ENCODE measurements around the gene C1orf21. TPM values are rescaled to one million over a fixed set of nuclear protein-coding genes. Genes with fewer than 3 reads are reported as not detected.

C1orf21 gene
- total RNA-seq, 1 experiment from 2014 or later: 0.15 TPM

DNA sequence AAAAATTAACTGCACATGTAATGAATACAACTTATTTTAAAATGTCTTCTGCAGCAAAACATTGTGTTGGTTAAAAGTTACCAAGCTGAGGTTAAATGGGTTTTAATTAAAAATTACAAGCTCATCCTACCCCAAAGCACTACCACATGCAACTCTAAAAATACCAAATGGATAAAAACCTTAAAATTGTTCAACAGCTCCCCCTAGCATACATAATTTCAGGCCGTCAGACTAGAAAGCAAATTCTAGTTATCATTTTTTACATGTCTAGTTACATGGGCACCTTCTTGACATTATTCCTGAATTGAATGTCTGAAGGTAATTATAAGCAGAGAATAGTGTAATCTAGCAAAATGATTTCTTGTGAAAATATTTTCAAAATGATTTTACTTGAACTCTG is 176.5 kb downstream of the C1orf21 start:
- POLR2A ChIA-PET: no interaction called here

DNA sequence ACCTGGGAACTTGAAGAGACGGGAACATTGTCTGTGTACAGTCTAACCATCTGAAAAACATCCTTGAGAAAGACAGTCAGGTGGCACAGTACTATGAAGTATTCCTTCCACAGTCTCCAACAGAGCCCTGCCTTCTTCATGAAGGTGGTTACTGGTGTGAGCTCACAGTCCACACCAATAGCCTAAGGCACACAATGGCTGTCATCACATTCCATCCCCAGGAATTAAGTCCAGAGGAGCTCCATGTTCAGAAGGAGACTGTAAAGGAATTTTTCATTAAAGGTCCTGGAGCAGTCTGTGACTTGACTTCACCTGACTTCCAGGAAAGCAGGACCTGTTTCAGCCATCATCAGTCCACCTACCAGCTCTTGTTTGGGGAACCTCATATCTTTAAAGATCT is 180.2 kb downstream of the C1orf21 start:
- POLR2A ChIA-PET: no interaction called here
- in situ Hi-C loops (cut with HindIII; ENCODE audit: low pct_unique_long_range_greater_than_20kb, low sequenced_read_pairs) (no loop called here), intact Hi-C loops (cut with micrococcal nuclease; ENCODE audit: unreplicated experiment) (no loop called here)
- H3K36me3 ChIP-seq (ENCODE audit: control insufficient read depth, insufficient read depth, low read length): no peaks in the 10 kb centered on the region
- no peaks in the 10 kb centered on the region for H3K4me1 ChIP-seq (ENCODE audit: control insufficient read depth, insufficient read depth, low read length)
- BruUV-seq (replicated peaks): no TSS peak
- H3K4me3 ChIP-seq (ENCODE audit: low read depth in 2 of 2, low read length in 2 of 2): no peak overlapping the region
- no peak for TF ChIP-seq SIN3A (IDR thresholded peaks at IDR 0.05; ENCODE audit: borderline replicate concordance, insufficient read depth, low read depth, low read length)
- no peak for TF ChIP-seq POLR2AphosphoS5 (IDR thresholded peaks at IDR 0.05; ENCODE audit: low read depth, low read length)
- TF ChIP-seq TCF7L2 (IDR thresholded peaks at IDR 0.05; ENCODE audit: low read depth, low read length): no peak
- TF ChIP-seq, protein P1, sequence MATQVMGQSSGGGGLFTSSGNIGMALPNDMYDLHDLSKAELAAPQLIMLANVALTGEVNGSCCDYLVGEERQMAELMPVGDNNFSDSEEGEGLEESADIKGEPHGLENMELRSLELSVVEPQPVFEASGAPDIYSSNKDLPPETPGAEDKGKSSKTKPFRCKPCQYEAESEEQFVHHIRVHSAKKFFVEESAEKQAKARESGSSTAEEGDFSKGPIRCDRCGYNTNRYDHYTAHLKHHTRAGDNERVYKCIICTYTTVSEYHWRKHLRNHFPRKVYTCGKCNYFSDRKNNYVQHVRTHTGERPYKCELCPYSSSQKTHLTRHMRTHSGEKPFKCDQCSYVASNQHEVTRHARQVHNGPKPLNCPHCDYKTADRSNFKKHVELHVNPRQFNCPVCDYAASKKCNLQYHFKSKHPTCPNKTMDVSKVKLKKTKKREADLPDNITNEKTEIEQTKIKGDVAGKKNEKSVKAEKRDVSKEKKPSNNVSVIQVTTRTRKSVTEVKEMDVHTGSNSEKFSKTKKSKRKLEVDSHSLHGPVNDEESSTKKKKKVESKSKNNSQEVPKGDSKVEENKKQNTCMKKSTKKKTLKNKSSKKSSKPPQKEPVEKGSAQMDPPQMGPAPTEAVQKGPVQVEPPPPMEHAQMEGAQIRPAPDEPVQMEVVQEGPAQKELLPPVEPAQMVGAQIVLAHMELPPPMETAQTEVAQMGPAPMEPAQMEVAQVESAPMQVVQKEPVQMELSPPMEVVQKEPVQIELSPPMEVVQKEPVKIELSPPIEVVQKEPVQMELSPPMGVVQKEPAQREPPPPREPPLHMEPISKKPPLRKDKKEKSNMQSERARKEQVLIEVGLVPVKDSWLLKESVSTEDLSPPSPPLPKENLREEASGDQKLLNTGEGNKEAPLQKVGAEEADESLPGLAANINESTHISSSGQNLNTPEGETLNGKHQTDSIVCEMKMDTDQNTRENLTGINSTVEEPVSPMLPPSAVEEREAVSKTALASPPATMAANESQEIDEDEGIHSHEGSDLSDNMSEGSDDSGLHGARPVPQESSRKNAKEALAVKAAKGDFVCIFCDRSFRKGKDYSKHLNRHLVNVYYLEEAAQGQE (IDR thresholded peaks at IDR 0.05; ENCODE audit: insufficient read depth in 1 of 2, low read depth in 2 of 2, low read length in 1 of 2): no peak
- TF ChIP-seq, protein P2, sequence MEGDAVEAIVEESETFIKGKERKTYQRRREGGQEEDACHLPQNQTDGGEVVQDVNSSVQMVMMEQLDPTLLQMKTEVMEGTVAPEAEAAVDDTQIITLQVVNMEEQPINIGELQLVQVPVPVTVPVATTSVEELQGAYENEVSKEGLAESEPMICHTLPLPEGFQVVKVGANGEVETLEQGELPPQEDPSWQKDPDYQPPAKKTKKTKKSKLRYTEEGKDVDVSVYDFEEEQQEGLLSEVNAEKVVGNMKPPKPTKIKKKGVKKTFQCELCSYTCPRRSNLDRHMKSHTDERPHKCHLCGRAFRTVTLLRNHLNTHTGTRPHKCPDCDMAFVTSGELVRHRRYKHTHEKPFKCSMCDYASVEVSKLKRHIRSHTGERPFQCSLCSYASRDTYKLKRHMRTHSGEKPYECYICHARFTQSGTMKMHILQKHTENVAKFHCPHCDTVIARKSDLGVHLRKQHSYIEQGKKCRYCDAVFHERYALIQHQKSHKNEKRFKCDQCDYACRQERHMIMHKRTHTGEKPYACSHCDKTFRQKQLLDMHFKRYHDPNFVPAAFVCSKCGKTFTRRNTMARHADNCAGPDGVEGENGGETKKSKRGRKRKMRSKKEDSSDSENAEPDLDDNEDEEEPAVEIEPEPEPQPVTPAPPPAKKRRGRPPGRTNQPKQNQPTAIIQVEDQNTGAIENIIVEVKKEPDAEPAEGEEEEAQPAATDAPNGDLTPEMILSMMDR (IDR thresholded peaks at IDR 0.05): no peak
- no peaks in the 10 kb centered on the region for H3K9me3 ChIP-seq (ENCODE audit: control insufficient read depth, insufficient read depth, low read depth, low read length)
- CTCF ChIA-PET: no interaction called here
- DNase-seq (ENCODE audit: low read depth, low spot score): no peak
- no peak overlapping the region for H3K27ac ChIP-seq (ENCODE audit: low read length)
- H3K27me3 ChIP-seq (ENCODE audit: control insufficient read depth, insufficient read depth, low read length): 0 out of 2 replicates have a peak, but pooled peaks cover 2% of the 10 kb centered on the region
- no peak for ATAC-seq

More for the DNA sequence above, 176.5 kb downstream of the C1orf21 start:
- TF ChIP-seq POLR2AphosphoS5 (IDR thresholded peaks at IDR 0.05; ENCODE audit: low read depth, low read length) (no peak), SIN3A (IDR thresholded peaks at IDR 0.05; ENCODE audit: borderline replicate concordance, insufficient read depth, low read depth, low read length) (no peak)
- TF ChIP-seq, protein P2 (IDR thresholded peaks at IDR 0.05): peak; percentile 28; the same call in 1 of the 2 replicates
- no TSS peak for BruUV-seq (replicated peaks)
- Histone ChIP-seq H3K4me3 (ENCODE audit: low read depth in 2 of 2, low read length in 2 of 2) (no peak overlapping the region), H3K27me3 (ENCODE audit: control insufficient read depth, insufficient read depth, low read length) (no peaks in the 10 kb centered on the region), H3K9me3 (ENCODE audit: control insufficient read depth, insufficient read depth, low read depth, low read length) (no peaks in the 10 kb centered on the region), H3K27ac (ENCODE audit: low read length) (no peak overlapping the region), H3K36me3 (ENCODE audit: control insufficient read depth, insufficient read depth, low read length) (no peaks in the 10 kb centered on the region), H3K4me1 (ENCODE audit: control insufficient read depth, insufficient read depth, low read length) (no peaks in the 10 kb centered on the region)
- ATAC-seq (no peak), DNase-seq (ENCODE audit: low read depth, low spot score) (no peak)
- in situ Hi-C loops (cut with HindIII; ENCODE audit: low pct_unique_long_range_greater_than_20kb, low sequenced_read_pairs): no loop called here
- intact Hi-C loops (cut with micrococcal nuclease; ENCODE audit: unreplicated experiment): no loop called here
- CTCF ChIA-PET: interaction anchor here (0.6 kb wide), 1 partner anchor 474 kb away, joined by 4 read pairs; no protein-coding TSS in a partner anchor

Data from Panc1 (cell line).